Upper lobe of left lung (tissue), 4 donors: ENCODE results near the gene JARID2.

Source experiments
- EP300 ChIP-seq, 4 donors: sonication (generic); formaldehyde crosslinking; IDR thresholded peaks; one replicate each; pipeline ENCODE4 v1.5.1; 2017; ENCODE audit warnings: antibody characterized with exemption in 4 of 4, control low read depth in 2 of 4
- TF ChIP-seq, protein P1 (sequence below), 6 experiments: fragments of 450-650 bp in 4 of 6; fragments of 200-600 bp in 2 of 6; sonication (generic) in 2 of 6; IDR thresholded peaks; one replicate each; pipeline ENCODE4 v1.5.1; 2016 to 2019; ENCODE audit warnings: antibody characterized with exemption in 6 of 6

- TF ChIP-seq EP300 (IDR thresholded peaks at IDR 0.05), result no peak
- TF ChIP-seq, protein P1, sequence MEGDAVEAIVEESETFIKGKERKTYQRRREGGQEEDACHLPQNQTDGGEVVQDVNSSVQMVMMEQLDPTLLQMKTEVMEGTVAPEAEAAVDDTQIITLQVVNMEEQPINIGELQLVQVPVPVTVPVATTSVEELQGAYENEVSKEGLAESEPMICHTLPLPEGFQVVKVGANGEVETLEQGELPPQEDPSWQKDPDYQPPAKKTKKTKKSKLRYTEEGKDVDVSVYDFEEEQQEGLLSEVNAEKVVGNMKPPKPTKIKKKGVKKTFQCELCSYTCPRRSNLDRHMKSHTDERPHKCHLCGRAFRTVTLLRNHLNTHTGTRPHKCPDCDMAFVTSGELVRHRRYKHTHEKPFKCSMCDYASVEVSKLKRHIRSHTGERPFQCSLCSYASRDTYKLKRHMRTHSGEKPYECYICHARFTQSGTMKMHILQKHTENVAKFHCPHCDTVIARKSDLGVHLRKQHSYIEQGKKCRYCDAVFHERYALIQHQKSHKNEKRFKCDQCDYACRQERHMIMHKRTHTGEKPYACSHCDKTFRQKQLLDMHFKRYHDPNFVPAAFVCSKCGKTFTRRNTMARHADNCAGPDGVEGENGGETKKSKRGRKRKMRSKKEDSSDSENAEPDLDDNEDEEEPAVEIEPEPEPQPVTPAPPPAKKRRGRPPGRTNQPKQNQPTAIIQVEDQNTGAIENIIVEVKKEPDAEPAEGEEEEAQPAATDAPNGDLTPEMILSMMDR (IDR thresholded peaks at IDR 0.05), result no peak
These were observed 96.2 kb downstream of the JARID2 start for GRCh38 chr6:15342114-15342513.
